OCI-LY1 (cell line): ENCODE measurements around the gene DTL.
"Not testable (repeated sequence)": the region's sequence is repeated elsewhere in the genome, so short reads cannot be mapped to it uniquely, and the experiment has no call there.

Experiments used
- H2AFZ ChIP-seq: fragments of 200-600 bp; sonication (generic), shearing (Covaris generic); 2 replicates; pipeline ENCODE4 v1.6.0; 2014; ENCODE audit warnings: antibody characterized with exemption, mild to moderate bottlenecking, low read length
- H3F3A ChIP-seq: fragments of 200-600 bp; sonication (generic), shearing (Covaris generic); 2 replicates; pipeline ENCODE4 v1.6.0; 2014; ENCODE audit warnings: mild to moderate bottlenecking, antibody characterized with exemption, low read length, moderate library complexity; ENCODE audit not compliant: insufficient read depth
- H3K27ac ChIP-seq: fragments of 200-600 bp; sonication (generic); 2 replicates; pipeline ENCODE4 v1.5.1; 2014; ENCODE audit warnings: low read length, mixed run types, mild to moderate bottlenecking, low read depth; ENCODE audit not compliant: poor library complexity, severe bottlenecking
- H3K27me3 ChIP-seq: fragments of 200-600 bp; sonication (generic); 2 replicates; pipeline ENCODE4 v1.6.0; 2014; ENCODE audit warnings: antibody characterized with exemption, mild to moderate bottlenecking, low read length, moderate library complexity; ENCODE audit not compliant: insufficient read depth
- H3K36me3 ChIP-seq: fragments of 200-600 bp; sonication (generic); 2 replicates; pipeline ENCODE4 v1.6.1; 2014; ENCODE audit warnings: mild to moderate bottlenecking, antibody characterized with exemption, low read length, moderate library complexity, mixed read lengths; ENCODE audit not compliant: insufficient read depth
- H3K4me1 ChIP-seq: fragments of 200-600 bp; sonication (generic); 2 replicates; pipeline ENCODE4 v1.5.1; 2014; ENCODE audit warnings: mild to moderate bottlenecking, low read length, moderate library complexity; ENCODE audit not compliant: insufficient read depth, severe bottlenecking
- H3K4me2 ChIP-seq: fragments of 200-600 bp; sonication (generic), shearing (Covaris generic); 2 replicates; pipeline ENCODE4 v1.6.1; 2014; ENCODE audit warnings: low read length
- H3K4me3 ChIP-seq: fragments of 200-600 bp; sonication (generic); 2 replicates; pipeline ENCODE4 v1.5.1; 2014; ENCODE audit warnings: low read length, low read depth, mild to moderate bottlenecking, mixed read lengths; ENCODE audit not compliant: poor library complexity, severe bottlenecking
- H3K79me2 ChIP-seq: fragments of 200-600 bp; shearing (Covaris generic); 2 replicates; pipeline ENCODE4 v1.6.1; 2016; ENCODE audit warnings: mixed run types, low read length, mixed read lengths; ENCODE audit not compliant: insufficient read depth
- H3K9ac ChIP-seq: fragments of 200-600 bp; sonication (generic), shearing (Covaris generic); 2 replicates; pipeline ENCODE4 v1.6.1; 2014; ENCODE audit warnings: mild to moderate bottlenecking, low read length, mixed read lengths
- H3K9me2 ChIP-seq: fragments of 200-600 bp; sonication (generic), shearing (Covaris generic); 2 replicates; pipeline ENCODE4 v1.6.1; 2014; ENCODE audit warnings: low read depth, mild to moderate bottlenecking, low read length, mixed read lengths
- H3K9me3 ChIP-seq: fragments of 200-600 bp; shearing (Covaris generic); 2 replicates; pipeline ENCODE4 v1.6.1; 2014; ENCODE audit warnings: low read length, mixed read lengths
- H4K20me1 ChIP-seq: fragments of 200-600 bp; sonication (generic), shearing (Covaris generic); 2 replicates; pipeline ENCODE4 v1.6.0; 2016; ENCODE audit warnings: mild to moderate bottlenecking, low read length; ENCODE audit not compliant: insufficient read depth
- CTCF ChIP-seq: fragments of 200-600 bp; sonication (generic), shearing (Covaris generic); IDR thresholded peaks from 2 replicates; pipeline ENCODE4 v1.5.1; 2017; ENCODE audit warnings: mild to moderate bottlenecking, antibody characterized with exemption, low read length, moderate library complexity, mixed read lengths
- EZH2 ChIP-seq: fragments of 200-600 bp; sonication (generic), shearing (Covaris generic); IDR thresholded peaks from 2 replicates; pipeline ENCODE4 v1.8.0; 2017; ENCODE audit warnings: borderline replicate concordance, mixed run types, mild to moderate bottlenecking, antibody characterized with exemption, low read length, moderate library complexity, mixed read lengths

DTL gene

GRCh38 chr1:212035123-212035834 lies at the start of gene DTL, which contains the start of gene INTS7:
TSS of gene DTL (plus strand) at chr1:212035748. CDS start at chr1:212035891, 143 bp downstream.
TSS of gene INTS7 (minus strand) at chr1:212035557. CDS start at chr1:212035437, 120 bp downstream.
- H3K79me2 ChIP-seq: peaks cover 81% of the 10 kb centered on the region
- H3K4me1 ChIP-seq: peaks cover 72% of the 10 kb centered on the region
- peak within 1 kb of the TSS; percentile 86 for H3K4me2 ChIP-seq
- H3K27me3 ChIP-seq: no peaks in the 10 kb centered on the region
- no peaks in the 10 kb centered on the region for H3F3A ChIP-seq
- peaks cover 38% of the 10 kb centered on the region for H3K36me3 ChIP-seq
- H4K20me1 ChIP-seq: no peaks in the 10 kb centered on the region
- peak within 1 kb of the TSS; percentile 81 for H3K27ac ChIP-seq
- H3K9ac ChIP-seq: peak within 1 kb of the TSS; percentile 85
- H3K9me2 ChIP-seq: no peaks in the 10 kb centered on the region
- TF ChIP-seq CTCF (peak; percentile 91), EZH2 (no peak)
- H2AFZ ChIP-seq: no peak within 1 kb of the TSS
- no peaks in the 10 kb centered on the region for H3K9me3 ChIP-seq
- H3K4me3 ChIP-seq: peak within 1 kb of the TSS; percentile 89

GRCh38 chr1:211986628-211987254 lies 48.8 kb upstream of the DTL start:
- H3K27me3 ChIP-seq: no peaks in the 10 kb centered on the region
- H3K27ac ChIP-seq: no peak overlapping the region
- no peaks in the 10 kb centered on the region for H3K9me3 ChIP-seq
- H3K36me3 ChIP-seq: peaks cover 47% of the 10 kb centered on the region; the same call in 1 of the 2 replicates
- H3K9me2 ChIP-seq: no peaks in the 10 kb centered on the region
- no peak overlapping the region for H3K9ac ChIP-seq
- H2AFZ ChIP-seq: no peak overlapping the region
- no peak overlapping the region for H3K4me3 ChIP-seq
- no peaks in the 10 kb centered on the region for H4K20me1 ChIP-seq
- TF ChIP-seq EZH2: no peak
- no peak for TF ChIP-seq CTCF
- no peaks in the 10 kb centered on the region for H3K79me2 ChIP-seq
- no peaks in the 10 kb centered on the region for H3F3A ChIP-seq
- no peaks in the 10 kb centered on the region for H3K4me1 ChIP-seq
- H3K4me2 ChIP-seq: no peak overlapping the region

GRCh38 chr1:211991695-211992094 lies 43.9 kb upstream of the DTL start:
- no peak overlapping the region for H3K4me2 ChIP-seq
- no peaks in the 10 kb centered on the region for H3K9me3 ChIP-seq
- no peak overlapping the region for H3K9ac ChIP-seq
- no peaks in the 10 kb centered on the region for H3K4me1 ChIP-seq
- H4K20me1 ChIP-seq: no peaks in the 10 kb centered on the region
- no peak overlapping the region for H3K4me3 ChIP-seq
- H3F3A ChIP-seq: no peaks in the 10 kb centered on the region
- H3K27me3 ChIP-seq: no peaks in the 10 kb centered on the region
- TF ChIP-seq CTCF (no peak), EZH2 (no peak)
- H3K79me2 ChIP-seq: no peaks in the 10 kb centered on the region
- no peak overlapping the region for H3K27ac ChIP-seq
- H2AFZ ChIP-seq: no peak overlapping the region
- peaks cover 37% of the 10 kb centered on the region for H3K36me3 ChIP-seq
- H3K9me2 ChIP-seq: no peaks in the 10 kb centered on the region

- not testable (repeated sequence) for H3K27me3 ChIP-seq, H3K4me1 ChIP-seq, H3K4me3 ChIP-seq, H3K9ac ChIP-seq, H3K4me2 ChIP-seq, H3K9me3 ChIP-seq, H3K9me2 ChIP-seq, H4K20me1 ChIP-seq, H2AFZ ChIP-seq, H3K79me2 ChIP-seq, H3F3A ChIP-seq, H3K27ac ChIP-seq
- peaks cover 33% of the 10 kb centered on the region for H3K36me3 ChIP-seq
These were observed 38.1 kb upstream of the DTL start for GRCh38 chr1:211997426-211997825.
